HG03175 (cell line): ENCODE data around the gene WFDC5.
"Not testable (repeated sequence)": the region's sequence is repeated elsewhere in the genome, so short reads cannot be mapped to it uniquely, and the experiment has no call there.

Source experiments
- ATAC-seq: cut with Tn5 transposase; IDR thresholded peaks from one replicate; pipeline ENCODE4 v1.9.1; 2021; ENCODE audit warnings: mild to moderate bottlenecking, moderate library complexity; ENCODE audit not compliant: unreplicated experiment

WFDC5 gene

DNA sequence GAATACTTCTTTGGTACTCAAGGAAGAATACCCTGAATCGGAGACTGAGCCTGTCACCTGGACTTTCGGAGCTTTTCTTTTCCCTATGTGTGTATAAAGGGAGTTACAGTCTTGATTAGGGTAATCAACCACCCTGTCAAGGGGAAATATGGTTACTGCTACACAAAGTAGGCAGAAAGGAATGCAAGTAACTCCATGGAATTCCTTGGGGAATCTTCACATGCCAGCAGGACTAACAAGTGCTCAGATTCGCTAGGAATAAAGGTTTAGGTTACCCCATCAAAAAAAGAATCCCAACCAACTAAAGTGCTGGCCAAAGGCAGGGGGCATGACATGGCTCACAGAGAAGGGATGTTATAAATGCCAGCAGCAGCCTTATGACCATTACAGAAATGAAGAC lies 24.5 kb downstream of the WFDC5 start:
- ATAC-seq: no peak

DNA sequence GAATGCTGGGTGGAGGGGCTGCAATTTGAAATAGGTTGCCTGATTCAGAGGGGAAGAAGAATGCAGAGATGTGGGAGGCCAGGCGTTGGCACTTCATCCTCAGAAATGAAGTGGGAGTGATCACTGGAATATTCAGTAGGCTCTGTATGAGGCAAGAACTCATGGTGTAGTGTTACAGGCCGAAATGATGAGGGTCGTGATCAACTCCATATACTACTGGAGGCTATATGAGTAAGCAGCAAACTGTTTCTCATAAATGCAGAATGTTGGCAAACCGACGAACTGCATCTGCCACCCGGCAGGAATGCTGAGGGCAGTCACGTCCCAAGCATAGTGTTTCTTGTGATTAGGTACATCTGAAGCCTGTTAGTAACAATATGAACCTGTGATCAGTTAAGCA lies 26.7 kb downstream of the WFDC5 start:
- ATAC-seq: no peak

DNA sequence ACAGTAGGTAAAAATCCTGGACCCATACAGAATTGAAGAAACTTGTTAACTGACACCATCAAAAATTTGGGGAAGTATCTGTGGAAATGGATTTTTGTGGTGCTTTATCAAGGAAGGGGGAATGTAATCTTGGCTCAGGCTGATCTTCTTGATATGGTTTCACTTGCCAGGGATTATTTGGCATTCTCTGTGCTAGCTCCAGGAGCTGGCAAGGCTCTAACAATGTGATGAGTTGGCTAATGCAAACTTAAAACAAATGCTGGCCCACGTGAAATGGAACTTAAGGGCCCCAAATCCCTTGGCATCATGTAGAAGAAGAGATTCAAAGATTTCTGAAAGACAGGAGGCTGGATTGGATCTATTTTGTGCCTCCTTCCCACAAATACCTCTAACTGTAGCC lies 27.2 kb downstream of the WFDC5 start:
- no peak for ATAC-seq

DNA sequence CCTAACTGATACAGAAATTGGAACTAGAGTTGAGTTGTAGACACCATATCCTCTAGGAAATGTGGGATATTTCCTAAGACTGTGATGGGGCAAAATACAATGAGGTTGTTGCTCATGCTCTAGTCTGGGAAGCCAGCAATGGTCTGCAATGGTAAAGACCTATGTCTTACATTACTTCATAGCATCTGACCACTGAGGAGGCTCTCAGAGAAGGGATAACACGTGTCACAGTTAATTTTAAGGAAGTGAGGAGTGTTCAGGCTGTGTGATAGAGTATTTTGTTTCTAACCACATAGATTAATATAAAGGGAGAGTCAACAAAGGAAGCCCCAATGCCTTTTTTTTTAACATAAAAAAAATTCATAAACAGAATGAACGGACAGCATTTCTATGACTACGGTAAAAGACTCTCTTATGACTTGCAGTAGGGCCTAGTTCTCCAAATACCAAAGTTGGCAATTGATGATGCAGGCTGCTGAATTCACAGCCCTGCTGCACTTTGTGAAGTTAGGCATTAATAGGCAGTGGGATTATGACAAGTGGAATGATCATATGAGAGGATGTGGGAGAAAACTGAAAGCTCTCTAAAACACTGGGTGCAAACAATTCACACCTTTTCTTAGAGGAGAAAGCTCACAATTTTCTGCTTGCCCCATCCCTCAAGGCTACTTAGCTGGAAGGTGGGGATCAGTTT lies 27.7 kb downstream of the WFDC5 start:
- ATAC-seq: no peak

DNA sequence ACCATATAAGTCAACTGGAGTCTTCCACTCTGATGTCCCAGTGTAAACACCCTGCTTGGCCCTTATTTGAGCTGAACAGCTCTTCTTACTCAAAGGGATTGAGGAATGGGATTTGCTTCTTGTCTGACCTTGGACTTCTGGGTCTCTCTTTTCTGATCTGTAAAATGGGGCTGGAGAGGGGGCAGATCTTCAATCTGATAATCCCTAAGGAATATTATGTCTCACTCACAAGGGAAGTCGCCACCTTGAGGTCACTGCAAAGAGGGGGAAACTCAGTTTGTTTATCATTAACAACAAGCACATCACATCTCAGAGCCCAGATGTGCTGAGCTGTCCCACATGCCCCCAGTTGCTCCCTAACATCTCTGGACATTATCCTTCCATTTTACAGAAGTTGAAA lies 29.1 kb downstream of the WFDC5 start:
- no peak for ATAC-seq

DNA sequence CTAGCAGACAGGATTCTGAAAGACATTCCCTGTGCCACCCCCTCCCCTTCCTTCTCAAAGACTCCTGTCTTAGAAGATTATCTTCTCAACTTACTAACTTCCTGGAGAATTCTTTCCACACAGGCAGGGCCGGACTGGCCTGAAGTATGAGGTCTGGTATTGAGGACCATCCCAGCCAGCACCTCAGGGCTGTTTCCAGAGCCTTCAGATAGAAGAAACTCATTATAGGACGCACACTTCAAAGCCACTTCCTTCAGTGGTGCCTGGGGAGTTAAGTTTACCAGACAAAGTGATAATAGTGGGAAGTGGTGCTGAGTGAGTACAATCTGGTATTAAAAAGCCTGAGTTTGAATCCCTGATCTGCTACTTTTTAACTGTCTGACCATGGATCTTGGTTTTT lies 29.7 kb downstream of the WFDC5 start:
- no peak for ATAC-seq

DNA sequence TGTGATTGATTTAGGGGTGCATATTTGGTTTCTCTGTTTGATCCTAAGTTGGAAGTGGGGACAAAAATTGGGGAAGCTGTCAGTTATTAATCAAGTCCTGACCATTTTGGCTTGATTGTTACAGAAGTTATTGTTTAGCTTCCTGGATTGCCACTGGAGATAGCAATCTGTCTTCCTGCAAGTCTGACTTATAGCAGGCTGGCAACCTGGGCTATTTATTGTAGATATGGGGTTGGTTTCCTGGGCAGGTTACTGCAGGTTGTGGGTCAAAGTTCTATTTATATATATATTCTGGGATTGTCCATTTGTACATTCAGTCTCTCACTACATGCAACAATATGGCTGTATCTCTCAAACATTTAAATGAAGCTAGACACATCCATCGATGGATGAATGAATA lies 31.8 kb downstream of the WFDC5 start:
- no peak for ATAC-seq

DNA sequence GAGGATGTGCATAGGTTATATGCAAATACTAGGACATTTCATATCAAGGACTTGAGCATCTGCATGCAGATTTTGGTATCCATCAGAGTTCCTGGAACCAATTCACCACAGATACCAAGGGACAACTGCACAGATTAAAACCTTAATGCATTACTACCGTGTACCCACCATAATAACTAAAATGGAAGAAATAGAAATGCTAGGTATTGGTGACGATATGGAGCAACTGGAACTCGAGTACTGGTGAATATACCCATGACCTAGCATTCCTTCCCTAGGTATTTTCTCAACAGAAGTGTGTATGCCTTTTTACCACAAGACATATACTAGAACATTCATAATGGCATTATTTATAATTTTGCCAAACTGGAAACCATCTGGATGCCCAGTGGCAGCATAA lies 32.5 kb downstream of the WFDC5 start:
- no peak for ATAC-seq

DNA sequence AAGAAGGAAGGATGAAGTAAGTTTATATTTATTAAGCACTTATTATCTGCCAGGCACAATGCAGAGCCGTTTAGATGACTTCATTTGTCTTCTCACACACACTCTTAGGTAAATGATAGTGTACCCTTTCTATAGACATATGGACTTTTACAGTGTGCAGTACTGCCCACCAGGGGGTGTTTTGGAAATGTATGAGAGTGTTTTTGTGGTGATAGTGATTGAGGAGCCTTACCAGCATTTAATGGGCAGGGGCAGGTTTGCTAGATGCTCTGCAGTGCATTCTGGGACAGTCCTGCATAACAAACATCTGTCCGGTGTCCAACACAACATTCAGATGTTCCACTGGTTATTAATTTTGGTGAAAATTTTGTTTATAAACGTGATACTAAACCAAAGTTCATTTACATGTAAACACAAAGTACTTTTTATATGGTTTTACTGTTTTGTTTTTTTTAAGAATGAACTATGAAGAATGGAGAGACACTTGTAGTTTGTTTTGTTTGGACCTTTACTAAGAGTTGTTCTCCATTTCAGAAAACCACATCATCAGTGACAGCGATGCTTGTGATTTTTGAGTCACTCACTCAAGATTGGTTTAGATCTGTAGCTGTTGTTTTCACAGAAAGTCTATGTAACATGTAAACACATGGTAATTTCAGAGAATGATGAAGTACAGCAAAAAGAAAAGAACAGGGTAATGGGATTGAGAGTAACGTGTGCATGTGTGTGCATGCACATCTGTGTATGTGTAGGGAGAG lies 33.9 kb downstream of the WFDC5 start:
- ATAC-seq: no peak

DNA sequence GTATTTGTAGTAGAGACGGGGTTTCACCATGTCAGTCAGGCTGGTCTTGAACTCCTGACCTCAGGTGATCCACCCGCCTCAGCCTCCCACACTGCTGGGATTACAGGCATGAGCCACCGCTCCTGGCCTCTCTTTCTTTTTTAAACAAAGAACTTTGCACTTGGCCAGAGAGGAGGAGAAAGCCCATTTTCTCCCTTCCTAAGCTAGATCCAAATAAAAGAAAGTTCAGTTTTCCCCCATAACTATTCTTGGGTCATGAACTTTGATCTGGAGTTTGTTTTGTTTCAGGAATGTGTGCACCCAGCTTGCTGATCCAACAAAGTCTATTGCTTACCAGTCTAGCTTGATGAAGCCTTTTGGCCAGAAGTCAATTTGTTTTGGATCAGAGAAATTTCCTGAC lies 37.4 kb downstream of the WFDC5 start:
- no peak for ATAC-seq

DNA sequence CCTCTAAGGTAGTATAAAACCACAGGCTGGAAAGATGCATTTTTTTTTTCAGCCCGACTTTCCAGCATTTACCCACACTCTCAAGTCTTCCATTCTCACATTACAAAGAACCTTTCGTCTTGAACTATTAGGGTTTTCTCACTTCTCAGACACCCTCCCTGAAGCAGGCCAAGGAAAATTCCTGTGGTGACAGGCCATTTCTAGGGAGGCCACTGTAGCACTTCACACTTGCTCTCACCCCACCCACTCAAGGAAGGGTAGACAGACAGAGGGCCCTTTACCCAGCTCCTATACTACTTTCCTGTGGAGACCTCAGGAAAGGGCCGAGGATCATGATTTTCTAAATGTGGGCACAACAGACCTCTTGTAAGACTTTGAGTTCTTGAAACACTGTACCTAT lies 41.8 kb downstream of the WFDC5 start:
- no peak for ATAC-seq

DNA sequence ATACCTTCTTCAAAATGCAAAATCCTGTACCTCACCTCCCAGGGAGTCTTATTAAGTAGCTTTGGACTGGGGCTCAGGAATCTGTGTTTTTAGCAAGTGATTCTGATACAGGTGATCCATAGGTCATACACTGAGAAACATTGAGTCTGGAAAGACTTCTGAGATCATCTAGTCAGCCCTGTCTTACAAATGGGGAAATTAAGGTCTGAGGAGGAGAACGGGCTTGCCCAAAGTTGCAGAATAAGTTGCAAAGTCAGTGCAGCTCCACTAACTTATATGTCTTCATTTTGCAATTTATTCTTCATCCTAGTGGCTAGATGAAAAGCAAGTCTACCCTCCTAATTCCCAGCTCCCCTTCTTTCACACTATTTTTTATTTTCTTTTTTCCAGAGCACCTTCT lies 42.9 kb downstream of the WFDC5 start:
- no peak for ATAC-seq

DNA sequence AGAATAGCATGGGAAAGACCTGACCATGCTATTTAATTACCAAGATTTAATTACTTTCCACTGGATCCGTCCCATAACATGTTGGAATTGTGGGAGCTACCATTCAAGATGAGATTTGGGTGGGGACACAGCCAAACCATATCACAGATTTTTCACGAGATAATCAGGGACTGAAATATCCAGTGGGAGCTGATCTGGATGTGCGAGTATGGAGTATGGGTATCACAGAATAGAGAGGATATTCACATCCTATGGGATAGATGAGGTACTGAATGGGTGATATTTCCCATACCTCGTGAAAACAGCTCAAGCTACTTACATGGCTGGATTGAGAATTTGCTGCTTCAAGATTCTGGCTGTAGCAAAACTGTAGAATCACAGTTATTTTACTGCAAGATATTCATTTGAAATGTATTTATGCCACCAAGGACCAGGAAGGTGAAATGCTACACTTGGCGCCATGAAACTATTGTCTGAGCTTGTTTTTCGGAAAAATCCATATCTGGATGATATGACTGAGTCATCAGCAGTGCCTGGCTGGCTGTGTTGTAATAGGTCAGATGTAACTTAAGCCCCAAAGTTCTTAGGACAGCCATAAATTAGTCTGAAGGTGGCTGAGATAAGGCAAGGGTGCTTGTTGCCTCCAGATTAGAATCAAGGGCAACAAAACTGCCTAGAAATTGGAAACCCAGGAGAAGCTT lies 43.9 kb downstream of the WFDC5 start:
- ATAC-seq: no peak

DNA sequence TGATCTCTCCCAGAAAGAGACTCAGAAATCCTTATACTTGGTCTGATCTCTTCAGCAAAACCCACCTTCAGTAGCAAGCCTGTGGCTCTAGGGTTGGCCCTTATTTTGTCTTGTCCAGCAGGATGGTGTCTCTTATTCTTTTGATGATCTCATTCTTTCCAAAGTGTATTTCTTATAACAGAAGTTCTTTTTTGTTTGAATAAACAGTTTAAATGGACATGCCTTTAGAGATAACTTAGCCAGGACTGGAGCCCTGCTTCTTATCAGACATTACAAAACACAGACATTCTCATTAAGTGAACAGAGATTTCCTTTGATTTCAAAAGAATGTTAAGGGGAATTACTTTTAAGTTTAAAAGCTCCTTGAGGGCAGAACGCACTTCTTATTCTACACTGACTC lies 45.7 kb downstream of the WFDC5 start:
- ATAC-seq: no peak

DNA sequence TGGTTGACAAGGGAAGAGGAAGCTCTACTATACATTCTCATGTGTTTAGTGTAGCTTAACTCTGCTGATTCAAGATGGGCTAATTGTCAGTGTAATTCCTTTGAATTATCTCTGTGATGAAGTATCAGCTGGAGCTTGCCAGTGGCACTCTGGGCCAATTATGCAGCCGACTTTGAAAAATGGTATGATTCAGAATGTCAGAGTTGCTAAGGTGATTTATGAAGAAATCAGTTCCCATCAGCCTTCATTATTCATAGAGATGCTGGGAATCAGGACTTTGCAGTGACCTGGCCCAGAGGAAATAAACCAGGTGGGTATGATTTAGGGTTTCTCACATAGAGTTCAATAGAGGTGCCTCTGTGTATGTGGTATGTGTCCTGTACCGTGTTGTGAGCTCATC lies 47.4 kb downstream of the WFDC5 start:
- no peak for ATAC-seq

DNA sequence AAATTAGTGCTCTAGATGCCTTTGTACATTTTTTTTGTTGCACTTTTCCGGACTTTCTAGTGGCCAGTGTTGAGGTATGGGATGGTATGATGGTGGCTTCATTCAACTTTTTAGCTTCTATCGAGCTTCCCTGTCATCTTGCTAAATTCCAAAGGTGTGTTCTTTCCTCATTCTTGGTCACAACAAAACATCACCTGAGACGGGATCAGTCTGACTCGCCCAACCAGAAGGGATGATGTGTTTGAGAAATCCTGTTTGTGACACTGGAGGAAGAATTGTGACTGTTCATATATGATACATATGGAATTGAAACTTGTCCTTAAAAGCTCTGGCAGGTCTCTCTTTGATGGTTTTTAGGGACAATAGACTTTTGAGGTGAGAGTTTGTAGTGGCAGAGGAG lies 47.9 kb downstream of the WFDC5 start:
- no peak for ATAC-seq

DNA sequence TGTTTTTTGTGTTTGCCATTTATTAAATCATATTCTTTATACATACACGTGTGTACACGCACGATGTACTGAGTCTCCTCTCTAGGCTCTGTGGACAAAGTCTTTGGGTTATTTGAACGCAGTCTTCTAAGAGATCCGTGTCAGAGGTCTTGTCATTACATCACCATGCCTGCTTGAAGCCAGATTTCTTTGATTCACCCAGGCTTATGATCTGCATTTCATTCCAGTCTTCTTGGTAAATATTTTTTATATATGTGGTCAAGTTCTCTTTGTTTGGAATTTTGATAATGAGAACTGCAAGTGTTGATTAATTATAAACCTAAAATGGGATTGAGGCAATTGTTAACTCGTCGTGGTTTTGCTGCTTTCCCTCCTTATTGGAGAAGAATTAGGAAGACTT lies 48.6 kb downstream of the WFDC5 start:
- ATAC-seq: no peak

DNA sequence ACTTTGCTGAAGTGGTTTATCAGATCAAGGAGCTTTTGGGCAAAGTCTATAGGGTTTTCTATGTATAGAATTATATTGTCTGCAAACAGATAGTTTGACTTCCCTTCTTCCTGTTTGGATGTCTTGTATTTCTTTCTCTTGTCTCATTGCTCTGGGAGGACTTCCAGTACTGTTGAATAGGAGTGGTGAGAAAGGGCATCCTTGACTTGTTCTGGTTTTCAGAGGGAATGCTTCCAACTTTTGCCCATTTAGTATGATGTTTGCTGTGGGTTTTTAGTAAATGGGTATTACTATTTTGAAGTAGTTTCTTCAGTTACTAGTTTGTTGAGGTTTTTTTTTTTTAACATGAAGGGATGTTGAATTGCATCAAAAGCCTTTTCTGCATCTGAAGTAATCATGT lies 50.2 kb downstream of the WFDC5 start:
- ATAC-seq: no peak

DNA sequence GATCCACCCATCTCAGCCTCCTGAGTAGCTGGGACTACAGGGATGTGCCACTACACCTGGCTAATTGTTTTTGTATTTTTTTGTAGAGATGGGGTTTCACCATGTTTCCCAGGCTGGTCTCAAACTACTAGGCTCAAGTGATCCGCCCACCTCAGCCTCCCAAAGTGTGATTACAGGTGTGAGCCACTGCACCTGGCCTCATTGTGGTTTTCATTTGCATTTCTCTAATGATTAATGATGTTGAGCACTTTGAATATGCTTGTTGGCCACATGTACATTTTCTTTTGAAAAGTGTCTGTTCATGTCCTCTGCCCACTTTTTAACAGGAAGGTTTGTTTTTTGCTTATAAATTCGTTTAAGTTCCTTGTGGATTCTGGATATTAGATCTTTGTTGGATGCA lies 51.9 kb downstream of the WFDC5 start:
- ATAC-seq: not testable (repeated sequence)

DNA sequence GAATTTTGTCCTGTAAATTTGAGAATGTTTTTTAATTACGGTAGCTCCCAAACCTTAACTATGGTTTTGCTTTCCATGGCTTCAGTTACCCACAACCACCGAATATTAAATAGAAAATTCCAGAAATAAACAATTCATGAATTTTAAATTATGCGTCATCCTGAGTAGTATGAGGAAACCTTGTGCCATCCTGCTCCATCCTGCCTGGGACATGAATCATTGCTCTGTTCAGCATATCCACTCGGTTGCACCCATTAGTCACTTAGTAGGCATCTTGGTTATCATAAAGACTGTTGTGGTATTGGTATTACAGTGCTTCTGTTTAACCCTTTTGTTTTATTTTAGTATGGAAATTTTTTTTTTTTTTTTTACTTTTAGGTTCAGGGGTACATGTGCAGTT lies 53.7 kb downstream of the WFDC5 start:
- no peak for ATAC-seq

DNA sequence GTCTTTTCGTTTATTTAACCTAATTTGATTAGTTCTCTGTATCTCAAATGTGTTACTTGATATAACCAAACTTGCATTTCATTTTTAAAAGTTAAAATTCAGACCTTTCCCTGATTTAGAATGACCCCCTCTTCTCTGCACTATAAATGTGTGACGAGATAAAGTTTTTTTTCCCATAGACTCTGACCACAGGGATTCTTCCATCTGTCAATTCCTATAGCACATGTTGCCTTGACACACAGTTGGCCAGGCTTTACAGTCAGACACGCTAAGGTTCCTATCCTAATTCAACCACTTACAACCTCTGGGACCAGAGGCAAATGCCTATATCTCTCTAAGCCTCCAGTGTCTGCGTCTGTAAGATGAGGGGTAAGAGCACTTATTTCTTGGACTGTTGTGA lies 54.7 kb downstream of the WFDC5 start:
- no peak for ATAC-seq
